Kidney (tissue), 14 donors: Measurements from ENCODE around the gene KIF5A. TPM values are rescaled to one million over a fixed set of nuclear protein-coding genes. Genes with fewer than 3 reads are reported as not detected.

ENCODE experiments used
- DNase-seq, 5 donors: peaks; one replicate each; pipeline ENCODE4 v3.0.0-alpha.2; 2013 to 2020
- FAIRE-seq: peaks from 2 replicates; lab custom pipeline; 2012; peaks lifted over from hg19 to GRCh38; lab: Jason Lieb, UNC
- H3K27ac ChIP-seq, 2 donors: one replicate each; pipeline ENCODE4 v1.7.0; 2013; ENCODE audit warnings: low read depth in 2 of 2, low read length in 2 of 2, inconsistent platforms in 1 of 2
- H3K27me3 ChIP-seq: one replicate; pipeline ENCODE4 v1.7.1; 2013; ENCODE audit warnings: low read length, inconsistent platforms; ENCODE audit not compliant: control insufficient read depth, insufficient read depth
- H3K36me3 ChIP-seq, 3 donors: one replicate each; pipeline versions ENCODE4 v1.7.0 to v1.7.1; 2013; ENCODE audit warnings: low read length in 3 of 3, control low read depth in 1 of 3, inconsistent platforms in 1 of 3; ENCODE audit not compliant: insufficient read depth in 3 of 3, control insufficient read depth in 2 of 3
- H3K4me1 ChIP-seq, 3 donors: one replicate each; pipeline versions ENCODE4 v1.7.0 to v1.7.1; 2013; ENCODE audit warnings: low read length in 3 of 3, inconsistent platforms in 1 of 3, low read depth in 1 of 3; ENCODE audit not compliant: control insufficient read depth in 2 of 3, insufficient read depth in 2 of 3
- H3K4me3 ChIP-seq, 3 donors: one replicate each; pipeline versions ENCODE4 v1.7.0 to v1.8.1; 2013; ENCODE audit warnings: low read length in 3 of 3, control low read depth in 1 of 3, inconsistent platforms in 1 of 3
- H3K9ac ChIP-seq, 3 donors: one replicate each; pipeline versions ENCODE4 v1.7.0 to v1.7.1; 2013; ENCODE audit warnings: low read length in 3 of 3, control low read depth in 1 of 3, inconsistent platforms in 1 of 3
- H3K9me3 ChIP-seq, 3 donors: one replicate each; pipeline versions ENCODE4 v1.7.0 to v1.7.1; 2013; ENCODE audit warnings: low read length in 3 of 3, control low read depth in 1 of 3, inconsistent platforms in 1 of 3; ENCODE audit not compliant: control insufficient read depth in 2 of 3, insufficient read depth in 1 of 3
- CTCF ChIP-seq: IDR thresholded peaks from 3 replicates; pipeline ENCODE4 v1.5.1; 2012; ENCODE audit warnings: mild to moderate bottlenecking, moderate library complexity, borderline replicate concordance; ENCODE audit not compliant: insufficient read depth; ENCODE audit errors: extremely low read depth
- intact Hi-C: fragments of 100-400 bp; cut with DNase I; formaldehyde crosslinking; loops from one replicate; pipeline ENCODE4 v1.11.1; 2022
- polyA plus RNA-seq: library from polyadenylated mRNA; stranded (reverse); fragments of 350-450 nt; fragmentation: Illumina TruSeq; extraction: RNeasy Lipid Tissue Mini Kit (QIAGEN cat#74804); gene quantifications from one replicate; pipeline ENCODE4 v1.2.3, GENCODE V29; 2014; ENCODE audit warnings: low read depth, low replicate concordance; ENCODE audit not compliant: insufficient read depth
- total RNA-seq: library from RNA; stranded (reverse); fragmentation: NEBNext Ultra II Directional; extraction: Animal tissue kit (Norgen Biotek cat#: 25700); gene quantifications from one replicate; pipeline ENCODE4 v1.2.1, GENCODE V29; 2021
- donor health status: control.
- donor health status: control.
- donor health status: control.
- donor health status: control.
- donor health status: control.
- donor health status: DM: yes; HTN: yes; CAD: no.
- donor health status: Normal renal cell carcinoma (clear cell type).

KIF5A gene
- total and polyA plus RNA-seq, 2 donors from 2014 or later, result 0.69 to 1.3 TPM

GRCh38 chr12:57618966-57619433, 69.2 kb downstream of the KIF5A start:
- FAIRE-seq, result no peak
- TF ChIP-seq CTCF, result no peak
- H3K4me1 ChIP-seq, result peaks cover 0 to 16% (median 5%) of the 10 kb centered on the region in 3 donors
- H3K36me3 ChIP-seq, result no peaks in the 10 kb centered on the region
- no peak overlapping the region for H3K4me3 ChIP-seq
- intact Hi-C loops, result no loop called here
- no peak for DNase-seq
- H3K27ac ChIP-seq, result no peak overlapping the region
- no peaks in the 10 kb centered on the region for H3K9me3 ChIP-seq
- peaks cover 30% of the 10 kb centered on the region for H3K27me3 ChIP-seq
- no peak overlapping the region for H3K9ac ChIP-seq

- no peak overlapping the region for H3K9ac ChIP-seq
- H3K4me3 ChIP-seq, result no peak overlapping the region
Observed at GRCh38 chr12:57619434-57620244, 69.8 kb downstream of the KIF5A start.

GRCh38 chr12:57620245-57620935, 70.5 kb downstream of the KIF5A start:
- TF ChIP-seq CTCF, result no peak
- H3K27me3 ChIP-seq, result peaks cover 35% of the 10 kb centered on the region
- no peaks in the 10 kb centered on the region for H3K36me3 ChIP-seq
- H3K4me3 ChIP-seq, result no peak overlapping the region
- no peak overlapping the region for H3K27ac ChIP-seq
- DNase-seq (no peak), FAIRE-seq (no peak)
- H3K9me3 ChIP-seq, result no peaks in the 10 kb centered on the region
- H3K9ac ChIP-seq, result no peak overlapping the region
- H3K4me1 ChIP-seq, result peaks cover 0 to 16% (median 5%) of the 10 kb centered on the region in 3 donors
- intact Hi-C loops, result loop anchor here (5.0 kb wide), 1 partner anchor 38 kb away; no protein-coding TSS in a partner anchor

More at GRCh38 chr12:57619434-57620244, 69.8 kb downstream of the KIF5A start:
- Histone ChIP-seq H3K9me3 (no peaks in the 10 kb centered on the region), H3K27me3 (peaks cover 30% of the 10 kb centered on the region), H3K27ac (no peak overlapping the region), H3K36me3 (no peaks in the 10 kb centered on the region), H3K4me1 (peaks cover 0 to 16% (median 5%) of the 10 kb centered on the region in 3 donors)
- intact Hi-C loops, result loop anchor here (5.0 kb wide), 1 partner anchor 37 kb away; no protein-coding TSS in a partner anchor
- FAIRE-seq, result no peak
- peak in 2 of 5 donors; percentile 33 to 72 for DNase-seq
- TF ChIP-seq CTCF, result no peak
